ENCODE measurements around the gene KCNRG.

KCNRG gene

GRCh38 chr13:49996951-49997895, 18.0 kb upstream of the KCNRG start, which contains the start of gene TRIM13:
Gene TRIM13, plus strand, starts transcription at chr13:49997042. Its CDS starts 14,899 bp downstream, at chr13:50011941.
- Histone ChIP-seq H3F3A (ENCODE audit: insufficient read depth) (peaks cover 26% of the 10 kb centered on the region), H3K9me3 (ENCODE audit: insufficient read depth, low read length) (no peaks in the 10 kb centered on the region), H3K4me3 (ENCODE audit: insufficient read depth, low read length, poor library complexity, severe bottlenecking) (peak within 1 kb of the TSS; percentile 87), H3K36me3 (ENCODE audit: low read length) (peaks cover 23% of the 10 kb centered on the region; the same call in 1 of the 2 replicates), H2AFZ (ENCODE audit: low read depth, low read length, severe bottlenecking) (peak within 1 kb of the TSS; percentile 97), H3K27me3 (ENCODE audit: low read length) (no peaks in the 10 kb centered on the region), H4K20me1 (ENCODE audit: low read depth, low read length) (no peaks in the 10 kb centered on the region), H3K9me2 (replicated peaks; ENCODE audit: insufficient read depth, low read length) (no peaks in the 10 kb centered on the region), H3K9ac (ENCODE audit: low read length) (peak within 1 kb of the TSS; percentile 100), H3K27ac (ENCODE audit: low read depth, low read length) (peak within 1 kb of the TSS; percentile 96), H3K79me2 (ENCODE audit: insufficient read depth, low read length) (peaks cover 48% of the 10 kb centered on the region), H3K4me2 (ENCODE audit: low read depth, low read length, poor library complexity, severe bottlenecking) (peak within 1 kb of the TSS; percentile 98)
- no peak for TF ChIP-seq EZH2phosphoT487 (conservative IDR thresholded peaks at IDR 0.05; ENCODE audit: low read length)
- TF ChIP-seq, protein P1, sequence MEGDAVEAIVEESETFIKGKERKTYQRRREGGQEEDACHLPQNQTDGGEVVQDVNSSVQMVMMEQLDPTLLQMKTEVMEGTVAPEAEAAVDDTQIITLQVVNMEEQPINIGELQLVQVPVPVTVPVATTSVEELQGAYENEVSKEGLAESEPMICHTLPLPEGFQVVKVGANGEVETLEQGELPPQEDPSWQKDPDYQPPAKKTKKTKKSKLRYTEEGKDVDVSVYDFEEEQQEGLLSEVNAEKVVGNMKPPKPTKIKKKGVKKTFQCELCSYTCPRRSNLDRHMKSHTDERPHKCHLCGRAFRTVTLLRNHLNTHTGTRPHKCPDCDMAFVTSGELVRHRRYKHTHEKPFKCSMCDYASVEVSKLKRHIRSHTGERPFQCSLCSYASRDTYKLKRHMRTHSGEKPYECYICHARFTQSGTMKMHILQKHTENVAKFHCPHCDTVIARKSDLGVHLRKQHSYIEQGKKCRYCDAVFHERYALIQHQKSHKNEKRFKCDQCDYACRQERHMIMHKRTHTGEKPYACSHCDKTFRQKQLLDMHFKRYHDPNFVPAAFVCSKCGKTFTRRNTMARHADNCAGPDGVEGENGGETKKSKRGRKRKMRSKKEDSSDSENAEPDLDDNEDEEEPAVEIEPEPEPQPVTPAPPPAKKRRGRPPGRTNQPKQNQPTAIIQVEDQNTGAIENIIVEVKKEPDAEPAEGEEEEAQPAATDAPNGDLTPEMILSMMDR (IDR thresholded peaks at IDR 0.05; ENCODE audit: insufficient read depth, low read length, poor library complexity, severe bottlenecking) = peak; percentile 98

GRCh38 chr13:49997955-49998354, 17.3 kb upstream of the KCNRG start:
- Histone ChIP-seq H2AFZ (ENCODE audit: low read depth, low read length, severe bottlenecking) (no peak overlapping the region), H3K9ac (ENCODE audit: low read length) (peak overlapping the region; percentile 100), H3K27me3 (ENCODE audit: low read length) (no peaks in the 10 kb centered on the region), H4K20me1 (ENCODE audit: low read depth, low read length) (no peaks in the 10 kb centered on the region), H3K36me3 (ENCODE audit: low read length) (peaks cover 23% of the 10 kb centered on the region; the same call in 1 of the 2 replicates), H3K4me3 (ENCODE audit: insufficient read depth, low read length, poor library complexity, severe bottlenecking) (peak overlapping the region; percentile 83), H3K4me2 (ENCODE audit: low read depth, low read length, poor library complexity, severe bottlenecking) (peak overlapping the region; percentile 98), H3F3A (ENCODE audit: insufficient read depth) (peaks cover 22% of the 10 kb centered on the region), H3K27ac (ENCODE audit: low read depth, low read length) (peak overlapping the region; percentile 96), H3K9me3 (ENCODE audit: insufficient read depth, low read length) (no peaks in the 10 kb centered on the region), H3K79me2 (ENCODE audit: insufficient read depth, low read length) (peaks cover 50% of the 10 kb centered on the region), H3K9me2 (replicated peaks; ENCODE audit: insufficient read depth, low read length) (no peaks in the 10 kb centered on the region)
- no peak for TF ChIP-seq EZH2phosphoT487 (conservative IDR thresholded peaks at IDR 0.05; ENCODE audit: low read length)
- TF ChIP-seq, protein P1 (IDR thresholded peaks at IDR 0.05; ENCODE audit: insufficient read depth, low read length, poor library complexity, severe bottlenecking) = no peak

GRCh38 chr13:49998714-49999624, 16.3 kb upstream of the KCNRG start:
- Histone ChIP-seq H3K9me3 (ENCODE audit: insufficient read depth, low read length) (no peaks in the 10 kb centered on the region), H3K4me2 (ENCODE audit: low read depth, low read length, poor library complexity, severe bottlenecking) (peak overlapping the region; percentile 98), H3K9ac (ENCODE audit: low read length) (0 out of 2 replicates have a peak overlapping the region, but pooled peaks have one; percentile 9), H4K20me1 (ENCODE audit: low read depth, low read length) (no peaks in the 10 kb centered on the region), H3K9me2 (replicated peaks; ENCODE audit: insufficient read depth, low read length) (no peaks in the 10 kb centered on the region), H3K4me3 (ENCODE audit: insufficient read depth, low read length, poor library complexity, severe bottlenecking) (no peak overlapping the region), H2AFZ (ENCODE audit: low read depth, low read length, severe bottlenecking) (no peak overlapping the region), H3K27ac (ENCODE audit: low read depth, low read length) (no peak overlapping the region), H3K36me3 (ENCODE audit: low read length) (peaks cover 33% of the 10 kb centered on the region), H3K79me2 (ENCODE audit: insufficient read depth, low read length) (peaks cover 60% of the 10 kb centered on the region), H3K27me3 (ENCODE audit: low read length) (no peaks in the 10 kb centered on the region), H3F3A (ENCODE audit: insufficient read depth) (peaks cover 18% of the 10 kb centered on the region)
- TF ChIP-seq, protein P1 (IDR thresholded peaks at IDR 0.05; ENCODE audit: insufficient read depth, low read length, poor library complexity, severe bottlenecking) = no peak
- no peak for TF ChIP-seq EZH2phosphoT487 (conservative IDR thresholded peaks at IDR 0.05; ENCODE audit: low read length)
